K562 (cell line): Measurements from ENCODE around the gene TMEM203. TPM values are rescaled to one million over a fixed set of nuclear protein-coding genes. Genes with fewer than 3 reads are reported as not detected.
A peak's percentile ranks its signal among the peaks of the same experiment; 100 is the strongest.

Experiments
- ATAC-seq: fragments of 200-7000 bp; cut with Tn5 transposase; 3 replicates; pipeline ENCODE4 v1.9.1; 2020; ENCODE audit warnings: moderate library complexity
- BruUV-seq: library from RNA; stranded (reverse); fragments of 400-500 nt; replicated peaks from 2 replicates; lab custom pipeline; 2021; lab: Mats Ljungman, UMichigan
- CTCF ChIA-PET: fragments of 300-600 bp; formaldehyde crosslinking; extraction: SDS; loops from one replicate; lab custom pipeline; 2021; ENCODE audit warnings: low intra/inter-chr PET ratio; lab: Yijun Ruan, JAX
- POLR2A ChIA-PET: fragments of 300-600, 350-650 bp; sonication (Branson Sonifier 250); formaldehyde crosslinking; extraction: SDS; loops from one replicate; lab custom pipeline; 2021; ENCODE audit warnings: antibody characterized with exemption, inconsistent platforms; lab: Yijun Ruan, JAX
- DNase-seq, 4 experiments: peaks; one replicate each; pipeline versions ENCODE4 v3.0.0 to v3.0.0-alpha.2; 2011 to 2018; ENCODE audit warnings: low spot score in 3 of 4, mixed read lengths in 3 of 4; ENCODE audit errors: extremely low read depth in 1 of 4
- FAIRE-seq: peaks from 2 replicates; lab custom pipeline; 2011; peaks lifted over from hg19 to GRCh38; lab: Jason Lieb, UNC
- H2AFZ ChIP-seq: 2 replicates; pipeline ENCODE4 v1.6.0; 2011; ENCODE audit warnings: low read depth, low read length, control low read depth, inconsistent platforms
- H3K27ac ChIP-seq: fragments of 200-600 bp; 3 replicates; pipeline ENCODE4 v1.8.0; 2011; ENCODE audit warnings: low read depth, mild to moderate bottlenecking, control low read depth, inconsistent platforms, low read length, moderate library complexity, mixed read lengths; ENCODE audit errors: extremely low read depth
- H3K27me3 ChIP-seq, 2 experiments: fragments of 300-600 bp in 1 of 2; 2 replicates in 1 of 2; 3 replicates in 1 of 2; pipeline versions ENCODE4 v1.6.0 to v1.8.0; 2011; ENCODE audit warnings: inconsistent platforms in 2 of 2, low read length in 2 of 2, mild to moderate bottlenecking in 1 of 2, mixed read lengths in 1 of 2, moderate library complexity in 1 of 2; ENCODE audit not compliant: control insufficient read depth in 2 of 2, insufficient read depth in 2 of 2
- H3K36me3 ChIP-seq: fragments of 300-600 bp; 3 replicates; pipeline ENCODE4 v1.8.0; 2011; ENCODE audit warnings: mild to moderate bottlenecking, low read length, inconsistent platforms; ENCODE audit not compliant: control insufficient read depth, insufficient read depth
- H3K4me1 ChIP-seq, 2 experiments: fragments of 200-600 bp in 1 of 2; replicated peaks in 1 of 2; 2 replicates in 1 of 2; 3 replicates in 1 of 2; pipeline versions ENCODE4 v1.5.1 to v1.8.0; 2011; ENCODE audit warnings: inconsistent platforms in 2 of 2, low read length in 2 of 2, mild to moderate bottlenecking in 1 of 2, mixed read lengths in 1 of 2, moderate library complexity in 1 of 2; ENCODE audit not compliant: control insufficient read depth in 2 of 2, insufficient read depth in 2 of 2
- H3K4me2 ChIP-seq: 2 replicates; pipeline ENCODE4 v1.6.1; 2011; ENCODE audit warnings: low read length, control low read depth, inconsistent platforms, mixed read lengths; ENCODE audit not compliant: insufficient read depth
- H3K4me3 ChIP-seq: fragments of 200-600 bp; sonication (generic), shearing (Covaris generic); 2 replicates; pipeline ENCODE4 v1.5.1; 2016; ENCODE audit warnings: control low read depth, inconsistent platforms
- H3K79me2 ChIP-seq: fragments of 200-600 bp; 3 replicates; pipeline ENCODE4 v1.8.0; 2011; ENCODE audit warnings: low read length, inconsistent platforms; ENCODE audit not compliant: control insufficient read depth, insufficient read depth
- H3K9ac ChIP-seq, 2 experiments: 2 replicates each; pipeline versions ENCODE4 v1.6.0 to v1.6.1; 2011; ENCODE audit warnings: low read depth in 2 of 2, low read length in 2 of 2, control low read depth in 1 of 2, inconsistent platforms in 1 of 2, mild to moderate bottlenecking in 1 of 2, mixed read lengths in 1 of 2; ENCODE audit not compliant: insufficient read depth in 1 of 2
- H3K9me1 ChIP-seq: one replicate; pipeline ENCODE4 v1.6.0; 2011; ENCODE audit warnings: inconsistent platforms, mild to moderate bottlenecking, low read length, moderate library complexity; ENCODE audit not compliant: control insufficient read depth, insufficient read depth
- H3K9me3 ChIP-seq: replicated peaks from 2 replicates; pipeline ENCODE4 v1.5.1; 2011; ENCODE audit warnings: low read depth, low read length, inconsistent platforms; ENCODE audit not compliant: control insufficient read depth, insufficient read depth
- H4K20me1 ChIP-seq: replicated peaks from 2 replicates; pipeline ENCODE4 v1.6.1; 2011; ENCODE audit warnings: low read length, inconsistent platforms, mixed read lengths; ENCODE audit not compliant: control insufficient read depth, insufficient read depth
- CBX3 ChIP-seq, 2 experiments: IDR thresholded peaks; 1 replicate in 1 of 2; 2 replicates in 1 of 2; pipeline ENCODE4 v1.6.1; 2012; ENCODE audit warnings: inconsistent platforms in 2 of 2, low read length in 2 of 2, borderline replicate concordance in 1 of 2, control low read depth in 1 of 2
- ESRRB ChIP-seq: fragments of 250-450 bp; sonication (Bioruptor Pico); IDR thresholded peaks from 2 replicates; pipeline ENCODE4 v1.5.0; 2020; ENCODE audit warnings: mild to moderate bottlenecking, moderate library complexity, borderline replicate concordance
- GABPA ChIP-seq: fragments of 200-800 bp; sonication (Bioruptor generic); conservative IDR thresholded peaks from 2 replicates; pipeline ENCODE4 v1.6.1; 2016; ENCODE audit warnings: low read depth, missing genetic modification characterization, missing compliant biosample characterization
- GATAD2B ChIP-seq: fragments of 450-650 bp; IDR thresholded peaks from 2 replicates; pipeline ENCODE4 v1.6.1; 2017; ENCODE audit warnings: mild to moderate bottlenecking, borderline replicate concordance
- NRF1 ChIP-seq, 2 experiments: fragments of 450-650 bp; IDR thresholded peaks in 1 of 2; conservative IDR thresholded peaks in 1 of 2; 2 replicates each; pipeline ENCODE4 v1.6.1; 2014; ENCODE audit warnings: mild to moderate bottlenecking in 2 of 2
- PHF8 ChIP-seq: fragments of 200-600 bp; sonication (generic); IDR thresholded peaks from 2 replicates; pipeline ENCODE4 v1.6.1; 2012; ENCODE audit warnings: mixed run types, mild to moderate bottlenecking, inconsistent platforms, low read length, moderate library complexity, borderline replicate concordance
- POLR2B ChIP-seq: fragments of 450-650 bp; IDR thresholded peaks from 2 replicates; pipeline ENCODE4 v1.6.1; 2018; ENCODE audit warnings: low read depth; ENCODE audit not compliant: partially characterized antibody
- STAT6 ChIP-seq: sonication (generic); formaldehyde crosslinking; IDR thresholded peaks from 2 replicates; pipeline ENCODE4 v1.8.1; 2023; ENCODE audit warnings: mild to moderate bottlenecking, missing genetic modification reagents
- TFE3 ChIP-seq: fragments of 450-650 bp; formaldehyde crosslinking; IDR thresholded peaks from 2 replicates; pipeline ENCODE4 v1.4.0; 2020; ENCODE audit warnings: mild to moderate bottlenecking, mixed read lengths
- ZBTB33 ChIP-seq: sonication (generic); formaldehyde crosslinking; IDR thresholded peaks from 2 replicates; pipeline ENCODE4 v1.8.1; 2023; ENCODE audit warnings: mild to moderate bottlenecking, missing genetic modification reagents
- ZNF277 ChIP-seq: fragments of 250-450 bp; sonication (Bioruptor Pico); IDR thresholded peaks from 2 replicates; pipeline ENCODE4 v1.8.0; 2022; ENCODE audit warnings: inconsistent platforms, mild to moderate bottlenecking, moderate library complexity, borderline replicate concordance
- WGBS: fragments of 100-300 bp; shearing (Covaris generic); methylation state at CpG from one replicate; pipeline ENCODE4 v1.1.6; 2016; ENCODE audit warnings: low coverage, mixed read lengths; ENCODE audit not compliant: insufficient coverage; ENCODE audit errors: missing lambda C conversion rate; 5-methylcytosine and 5-hydroxymethylcytosine counted together
- in situ Hi-C: fragments of 300-500 bp; cut with MboI; formaldehyde crosslinking; loops from 4 replicates; pipeline ENCODE4 v1.15.0; 2018; ENCODE audit warnings: inconsistent platforms, mixed read lengths
- intact Hi-C: fragments of 100-400 bp; cut with micrococcal nuclease; formaldehyde crosslinking; loops from 2 replicates; pipeline ENCODE4 v1.14.2; 2022
- polyA plus RNA-seq, 8 experiments: library from polyadenylated mRNA; depleted of rRNA in 4 of 8; stranded (reverse) in 5 of 8; unstranded in 3 of 8; fragments of >200 nt; fragmentation: Nextera tagmentation in 2 of 8; fragmentation: Illumina TruSeq in 1 of 8; extraction: Ambion mirVana in 2 of 8; extraction: Trizol in 1 of 8; gene quantifications; 2 replicates each; pipeline versions ENCODE4 v1.2.1 to v1.2.3, GENCODE V29; 2011 to 2014; ENCODE audit warnings: inconsistent platforms in 1 of 8, missing spikeins in 1 of 8
- total RNA-seq, 7 experiments: library from RNA; depleted of rRNA in 6 of 7; stranded (reverse); fragments of >200 nt in 6 of 7; fragmentation: Illumina TruSeq in 2 of 7; extraction: Trizol in 2 of 7; gene quantifications; 2 replicates each; pipeline versions ENCODE4 v1.2.1 to v1.2.3, GENCODE V29; 2011 to 2021; ENCODE audit warnings: low replicate concordance in 1 of 7

TMEM203 gene
- total and polyA plus RNA-seq, 9 of the 15 experiments (the other 6 are each of a cell fraction or from before 2014, with no cell fraction given): 8.8 to 59.5 (median 37.6) TPM

GRCh38 chr9:137163365-137163715 is 42.1 kb downstream of the TMEM203 start:
- no TSS peak for BruUV-seq
- H3K27ac ChIP-seq: no peak overlapping the region
- no peaks in the 10 kb centered on the region for H3K9me3 ChIP-seq
- peaks cover 5% of the 10 kb centered on the region; the same call in 1 of the 2 replicates for H4K20me1 ChIP-seq
- intact Hi-C loops: no loop called here
- no peaks in the 10 kb centered on the region for H3K9me1 ChIP-seq
- ATAC-seq (peak; percentile 65), FAIRE-seq (no peak), DNase-seq (peak; percentile 66 to 69 (median 68))
- H3K79me2 ChIP-seq: no peaks in the 10 kb centered on the region
- peak overlapping the region; percentile 63 for H3K4me2 ChIP-seq
- H2AFZ ChIP-seq: peak overlapping the region; percentile 72
- TF ChIP-seq STAT6 (CRISPR knock-in tag) (no peak), PHF8 (0 out of 2 replicates have a peak, but pooled peaks have one; percentile 33), ZBTB33 (CRISPR knock-in tag) (0 out of 2 replicates have a peak, but pooled peaks have one; percentile 20), GABPA (no peak), CBX3 (IDR thresholded peaks at IDR 0.05; ENCODE audit: borderline replicate concordance in 1 of 2, low read length in 2 of 2) (no peak), ZNF277 (no peak), TFE3 (CRISPR knock-in tag) (no peak), NRF1 (conservative IDR thresholded peaks at IDR 0.05 in 1 of 2, IDR thresholded peaks at IDR 0.05 in 1 of 2) (peak; percentile 44 to 64; a peak in 2 of 4 replicates), GATAD2B (no peak), ESRRB (CRISPR knock-in tag) (no peak), POLR2B (no peak)
- TF ChIP-seq, all 486 proteins: peak for 3
- 36% methylated on average over 13 of the region's 26 CpGs for WGBS
- H3K27me3 ChIP-seq: peaks cover 19 to 29% of the 10 kb centered on the region in 2 experiments; a peak in 4 of 5 replicates
- 0 out of 2 replicates have a peak overlapping the region, but pooled peaks have one; percentile 10 for H3K4me3 ChIP-seq
- H3K9ac ChIP-seq: peak overlapping the region in 1 of 2 experiments; percentile 83; a peak in 2 of 4 replicates
- peaks cover 6 to 97% of the 10 kb centered on the region in 2 experiments; a peak in 4 of 5 replicates for H3K4me1 ChIP-seq
- POLR2A ChIA-PET: interaction anchor here (0.8 to 1.0 kb wide), 2 partner anchors 9 to 14 kb away, joined by 3 to 4 read pairs; partner anchors contain the start of gene TMEM210
- H3K36me3 ChIP-seq: no peaks in the 10 kb centered on the region
- CTCF ChIA-PET: no interaction called here
- in situ Hi-C loops: no loop called here
